WTC11 (cell line): ENCODE results near the gene ZFAND3.

ENCODE experiments used
- FOXJ3 ChIP-seq: sonication (generic); formaldehyde crosslinking; IDR thresholded peaks from 2 replicates; pipeline ENCODE4 v1.9.0; 2021; ENCODE audit warnings: missing genetic modification reagents, mild to moderate bottlenecking, borderline replicate concordance
- IRF2 ChIP-seq: sonication (generic); formaldehyde crosslinking; IDR thresholded peaks from 2 replicates; pipeline ENCODE4 v1.8.0; 2022; ENCODE audit warnings: low read depth, missing genetic modification reagents, borderline replicate concordance
- NR2C2 ChIP-seq: sonication (generic); formaldehyde crosslinking; IDR thresholded peaks from 2 replicates; pipeline ENCODE4 v1.8.0; 2022; ENCODE audit warnings: mild to moderate bottlenecking, missing genetic modification reagents
- TEAD4 ChIP-seq: sonication (generic); formaldehyde crosslinking; IDR thresholded peaks from 2 replicates; pipeline ENCODE4 v1.8.0; 2022; ENCODE audit warnings: mild to moderate bottlenecking, missing genetic modification reagents
- ZNF423 ChIP-seq: fragments of 250-450 bp; sonication (Bioruptor Pico); IDR thresholded peaks from 2 replicates; pipeline ENCODE4 v2.1.2; 2022; ENCODE audit warnings: mild to moderate bottlenecking, moderate library complexity
- TF ChIP-seq, protein P1 (sequence below): fragments of 200-600 bp; IDR thresholded peaks from 2 replicates; pipeline ENCODE4 v1.8.0; 2022; ENCODE audit warnings: antibody characterized with exemption
- TF ChIP-seq, protein P2 (sequence below): sonication (generic); formaldehyde crosslinking; conservative IDR thresholded peaks from 2 replicates; pipeline ENCODE4 v1.8.1; 2022; ENCODE audit warnings: mild to moderate bottlenecking, missing genetic modification reagents
- TF ChIP-seq, protein P3 (sequence below): sonication (generic); formaldehyde crosslinking; IDR thresholded peaks from 2 replicates; pipeline ENCODE4 v1.8.1; 2022; ENCODE audit warnings: missing genetic modification reagents, borderline replicate concordance
- TF ChIP-seq, protein P4 (sequence below): sonication (generic); formaldehyde crosslinking; IDR thresholded peaks from 2 replicates; pipeline ENCODE4 v1.8.0; 2022; ENCODE audit warnings: mild to moderate bottlenecking, missing genetic modification reagents

DNA sequence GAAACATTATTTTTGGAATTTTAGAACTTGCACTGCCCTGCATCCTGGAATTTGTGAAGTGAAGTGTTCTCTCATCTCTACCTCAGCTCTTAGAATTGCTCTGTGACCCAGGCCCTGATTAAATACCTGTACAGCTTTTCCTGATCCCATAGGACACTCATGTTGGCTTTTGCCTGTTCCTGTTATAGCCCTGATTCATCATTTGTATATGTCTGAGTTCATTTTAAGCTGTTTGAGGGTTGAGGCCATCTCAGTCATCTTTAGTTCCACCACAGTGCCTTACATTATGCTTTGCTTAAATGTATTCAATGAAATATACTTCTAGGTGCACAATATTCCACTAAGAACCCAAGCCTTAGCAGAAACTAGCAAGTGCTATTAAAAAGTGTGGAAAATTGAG, 26.4 kb downstream of the ZFAND3 start:
- TF ChIP-seq, protein P1, sequence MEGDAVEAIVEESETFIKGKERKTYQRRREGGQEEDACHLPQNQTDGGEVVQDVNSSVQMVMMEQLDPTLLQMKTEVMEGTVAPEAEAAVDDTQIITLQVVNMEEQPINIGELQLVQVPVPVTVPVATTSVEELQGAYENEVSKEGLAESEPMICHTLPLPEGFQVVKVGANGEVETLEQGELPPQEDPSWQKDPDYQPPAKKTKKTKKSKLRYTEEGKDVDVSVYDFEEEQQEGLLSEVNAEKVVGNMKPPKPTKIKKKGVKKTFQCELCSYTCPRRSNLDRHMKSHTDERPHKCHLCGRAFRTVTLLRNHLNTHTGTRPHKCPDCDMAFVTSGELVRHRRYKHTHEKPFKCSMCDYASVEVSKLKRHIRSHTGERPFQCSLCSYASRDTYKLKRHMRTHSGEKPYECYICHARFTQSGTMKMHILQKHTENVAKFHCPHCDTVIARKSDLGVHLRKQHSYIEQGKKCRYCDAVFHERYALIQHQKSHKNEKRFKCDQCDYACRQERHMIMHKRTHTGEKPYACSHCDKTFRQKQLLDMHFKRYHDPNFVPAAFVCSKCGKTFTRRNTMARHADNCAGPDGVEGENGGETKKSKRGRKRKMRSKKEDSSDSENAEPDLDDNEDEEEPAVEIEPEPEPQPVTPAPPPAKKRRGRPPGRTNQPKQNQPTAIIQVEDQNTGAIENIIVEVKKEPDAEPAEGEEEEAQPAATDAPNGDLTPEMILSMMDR = no peak
- TF ChIP-seq, protein P2, sequence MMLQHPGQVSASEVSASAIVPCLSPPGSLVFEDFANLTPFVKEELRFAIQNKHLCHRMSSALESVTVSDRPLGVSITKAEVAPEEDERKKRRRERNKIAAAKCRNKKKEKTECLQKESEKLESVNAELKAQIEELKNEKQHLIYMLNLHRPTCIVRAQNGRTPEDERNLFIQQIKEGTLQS = no peak
- TF ChIP-seq FOXJ3 = no peak
- TF ChIP-seq, protein P3, sequence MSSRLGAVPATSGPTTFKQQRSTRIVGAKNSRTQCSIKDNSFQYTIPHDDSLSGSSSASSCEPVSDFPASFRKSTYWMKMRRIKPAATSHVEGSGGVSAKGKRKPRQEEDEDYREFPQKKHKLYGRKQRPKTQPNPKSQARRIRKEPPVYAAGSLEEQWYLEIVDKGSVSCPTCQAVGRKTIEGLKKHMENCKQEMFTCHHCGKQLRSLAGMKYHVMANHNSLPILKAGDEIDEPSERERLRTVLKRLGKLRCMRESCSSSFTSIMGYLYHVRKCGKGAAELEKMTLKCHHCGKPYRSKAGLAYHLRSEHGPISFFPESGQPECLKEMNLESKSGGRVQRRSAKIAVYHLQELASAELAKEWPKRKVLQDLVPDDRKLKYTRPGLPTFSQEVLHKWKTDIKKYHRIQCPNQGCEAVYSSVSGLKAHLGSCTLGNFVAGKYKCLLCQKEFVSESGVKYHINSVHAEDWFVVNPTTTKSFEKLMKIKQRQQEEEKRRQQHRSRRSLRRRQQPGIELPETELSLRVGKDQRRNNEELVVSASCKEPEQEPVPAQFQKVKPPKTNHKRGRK (CRISPR knock-in tag) = no peak
- TF ChIP-seq, protein P4, sequence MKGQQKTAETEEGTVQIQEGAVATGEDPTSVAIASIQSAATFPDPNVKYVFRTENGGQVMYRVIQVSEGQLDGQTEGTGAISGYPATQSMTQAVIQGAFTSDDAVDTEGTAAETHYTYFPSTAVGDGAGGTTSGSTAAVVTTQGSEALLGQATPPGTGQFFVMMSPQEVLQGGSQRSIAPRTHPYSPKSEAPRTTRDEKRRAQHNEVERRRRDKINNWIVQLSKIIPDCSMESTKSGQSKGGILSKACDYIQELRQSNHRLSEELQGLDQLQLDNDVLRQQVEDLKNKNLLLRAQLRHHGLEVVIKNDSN = no peak
- no peak for TF ChIP-seq IRF2 (CRISPR knock-in tag)
- TF ChIP-seq TEAD4 (CRISPR knock-in tag) = no peak
- no peak for TF ChIP-seq ZNF423 (CRISPR knock-in tag)
- TF ChIP-seq NR2C2 = no peak
